Right forelimb (tissue), 1 donor: ENCODE data around the gene BLCAP.
A peak's percentile ranks its signal among the peaks of the same experiment; 100 is the strongest.
"Not testable (repeated sequence)": the region's sequence is repeated elsewhere in the genome, so short reads cannot be mapped to it uniquely, and the experiment has no call there.

Source experiments
- DNase-seq: peaks from one replicate; pipeline ENCODE4 v3.0.0-alpha.2; 2018

BLCAP gene, protein sequence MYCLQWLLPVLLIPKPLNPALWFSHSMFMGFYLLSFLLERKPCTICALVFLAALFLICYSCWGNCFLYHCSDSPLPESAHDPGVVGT

DNA sequence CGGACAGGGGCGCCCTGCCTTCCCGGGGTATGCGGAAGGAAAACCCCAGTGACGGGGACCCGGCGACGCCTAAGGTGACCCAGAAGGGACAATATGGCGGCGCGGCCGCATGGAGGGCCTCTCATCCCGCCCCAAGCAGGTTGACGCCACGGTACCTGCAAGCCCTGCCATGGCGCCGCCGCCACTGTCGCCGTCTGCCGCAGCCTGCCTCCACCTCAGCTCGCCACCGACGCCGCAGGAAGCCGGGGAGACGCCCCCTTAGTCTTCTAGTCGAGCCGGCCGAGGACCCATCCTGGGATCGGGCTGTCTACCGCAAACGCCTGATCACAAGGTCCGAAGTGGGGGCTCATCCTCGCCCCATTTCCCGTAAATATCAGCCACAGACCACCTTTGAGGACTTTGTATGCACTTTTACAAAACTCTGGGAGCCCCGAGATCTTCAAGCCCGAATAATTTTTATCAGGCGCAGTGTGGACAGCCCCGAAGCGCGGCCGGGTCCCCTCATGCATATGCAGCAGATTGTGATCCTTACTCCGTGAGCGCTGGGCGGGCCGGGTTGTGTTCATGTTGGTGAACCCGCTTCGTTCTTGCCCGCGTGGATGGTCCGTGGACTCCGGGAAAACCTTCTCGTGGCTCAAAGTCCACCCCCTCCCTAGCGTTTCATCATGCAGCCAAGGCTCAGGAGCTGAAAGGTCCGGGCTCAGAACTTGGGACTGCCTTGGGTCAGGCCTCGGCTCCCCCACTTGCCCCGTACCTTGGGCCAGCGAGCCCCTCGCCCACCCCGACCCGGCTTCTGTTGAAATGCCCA, at the start of gene BLCAP:
Gene BLCAP, minus strand, starts transcription at position 239 of the 808 bp plus-strand sequence. CDS start 8,702 bp downstream, outside the sequence.
- peak; percentile 96 for DNase-seq

DNA sequence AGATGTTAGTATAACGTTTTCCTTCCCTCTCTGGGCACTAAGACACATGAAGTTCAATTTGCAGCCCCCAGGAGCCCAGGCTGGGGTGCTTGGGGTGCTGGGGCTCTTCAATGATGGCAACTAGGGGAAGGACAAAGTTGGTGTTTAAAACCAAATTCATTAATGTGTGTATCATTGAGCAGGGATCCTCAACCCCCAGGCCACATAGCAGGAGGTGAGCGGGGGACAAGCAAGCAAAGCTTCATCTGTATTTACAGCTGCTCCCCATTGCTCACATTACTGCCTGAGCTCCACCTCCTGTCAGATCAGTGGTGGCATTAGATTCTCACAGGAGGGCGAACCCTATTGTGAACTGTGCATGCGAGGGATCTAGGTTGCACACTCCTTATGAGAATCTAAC, 49.8 kb upstream of the BLCAP start:
- DNase-seq: not testable (repeated sequence)

DNA sequence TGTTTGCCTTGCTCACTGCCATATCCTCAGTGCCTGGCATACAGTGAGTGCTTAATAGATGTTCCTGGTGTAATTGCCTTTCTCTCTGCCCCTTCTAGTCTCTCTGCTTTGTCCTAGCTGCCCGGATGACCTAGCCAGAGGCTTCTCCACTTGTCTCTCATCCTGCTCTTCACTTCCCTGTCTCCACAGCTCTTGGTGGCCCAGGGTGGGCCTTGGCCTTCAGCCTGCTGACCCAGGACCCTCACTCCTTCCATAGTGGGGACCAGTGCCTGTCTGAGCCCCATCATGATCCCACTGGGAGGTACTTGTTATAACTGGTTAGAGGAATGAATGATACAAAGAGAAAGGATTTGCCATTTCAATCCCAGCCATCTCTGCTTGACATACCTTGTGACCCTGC, 49.2 kb upstream of the BLCAP start:
- peak; percentile 2 for DNase-seq

DNA sequence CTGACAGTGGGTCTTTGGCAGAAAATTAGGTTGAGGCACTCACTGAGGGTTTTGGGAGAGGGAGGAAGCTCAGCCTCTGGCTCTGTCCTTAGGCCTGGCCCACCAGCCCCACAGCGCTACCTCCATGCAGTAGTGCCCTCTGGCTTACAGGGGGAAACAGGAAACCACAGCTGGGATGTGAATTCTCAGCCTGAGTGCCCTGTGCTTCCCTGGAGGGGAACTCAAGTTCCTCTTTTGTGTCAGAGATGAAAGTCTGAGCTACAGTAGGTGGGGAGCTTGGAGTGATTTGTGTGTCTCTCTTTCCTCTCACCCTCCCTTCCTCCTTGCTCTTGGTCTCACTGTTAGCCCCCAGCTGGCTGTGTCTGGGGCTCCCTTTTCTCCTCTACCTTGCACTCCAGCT, 48.2 kb upstream of the BLCAP start:
- peak; percentile 18 for DNase-seq

DNA sequence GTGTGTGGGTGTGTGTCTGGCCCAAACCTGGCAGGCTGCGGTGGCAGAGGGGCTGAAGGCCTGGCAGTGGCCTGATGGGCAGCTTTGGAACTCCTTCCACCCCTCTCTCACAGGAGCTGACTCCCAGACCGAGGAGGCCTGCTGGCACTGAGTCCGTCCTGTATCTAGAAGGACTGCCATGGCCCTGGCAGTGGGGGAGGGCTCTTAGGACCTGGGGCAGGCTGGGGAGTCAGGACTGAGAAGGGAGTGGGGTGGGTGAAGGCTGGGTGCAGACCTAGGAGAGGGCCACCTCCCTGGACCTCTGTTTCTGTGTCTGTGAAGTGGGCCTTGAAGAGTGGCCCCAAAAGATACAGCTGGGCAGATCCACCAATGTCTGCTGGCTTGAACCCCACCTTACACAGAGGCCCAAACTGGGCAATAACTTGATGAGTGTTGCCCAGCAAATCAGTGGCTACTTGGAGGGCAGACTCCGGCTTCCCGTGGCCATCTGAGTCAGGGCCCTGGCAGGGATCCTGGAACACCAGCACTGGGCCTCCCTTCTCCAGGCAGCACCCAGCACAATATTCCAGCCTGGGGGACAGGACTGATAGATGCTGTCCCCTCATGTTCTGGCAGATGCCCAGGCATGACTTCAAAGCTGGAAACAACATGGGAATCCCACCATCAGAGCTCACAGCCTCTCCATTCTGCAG, 46.7 kb upstream of the BLCAP start:
- peak; percentile 25 for DNase-seq

DNA sequence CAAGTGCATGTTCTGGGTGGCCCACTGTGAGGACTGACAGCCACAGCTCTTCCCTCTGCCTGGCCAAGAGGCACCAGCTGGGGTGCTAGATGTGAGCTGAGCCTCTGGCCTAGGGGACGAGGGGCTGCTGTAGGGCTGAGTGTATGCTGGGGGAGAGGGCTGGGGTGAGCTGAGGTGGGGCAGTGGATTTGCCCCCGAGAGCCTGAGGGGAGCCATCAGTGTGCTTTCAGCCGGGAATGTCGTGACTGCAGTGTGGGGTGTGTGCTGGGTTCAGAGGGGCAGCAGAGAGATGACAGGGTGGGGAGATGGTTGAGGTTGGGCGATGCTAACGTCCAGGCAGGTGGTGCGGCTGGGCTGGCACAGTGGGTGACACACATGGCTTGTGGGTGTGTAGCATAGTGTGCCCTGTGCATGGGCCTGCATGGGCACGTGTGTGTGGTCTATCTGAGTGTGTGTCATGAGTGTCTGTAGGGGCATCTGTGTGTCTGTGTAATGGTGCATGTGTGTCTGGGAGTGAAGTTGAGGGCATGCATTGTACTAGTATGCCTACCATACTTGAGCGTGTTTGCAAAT, 46.0 kb upstream of the BLCAP start:
- peak; percentile 31 for DNase-seq

DNA sequence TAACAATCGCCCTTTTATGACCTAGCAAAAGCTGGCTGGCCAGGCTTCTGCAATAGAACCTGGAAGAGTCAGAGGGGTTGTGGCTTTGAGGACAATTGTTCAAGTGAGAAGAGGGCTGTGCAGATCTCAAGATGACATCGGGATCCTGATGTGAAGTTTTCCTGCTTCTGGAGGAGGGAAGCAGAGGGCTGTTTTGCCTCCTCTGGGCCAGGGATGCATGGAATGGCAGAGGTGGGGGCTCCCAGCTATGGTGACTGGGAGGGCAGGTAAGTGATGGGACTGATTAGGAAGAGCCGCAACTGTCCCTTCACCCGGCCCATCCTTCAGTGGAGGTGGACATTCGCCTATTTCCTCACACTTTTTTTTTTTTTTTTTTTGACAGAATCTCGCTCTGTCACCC, 43.4 kb upstream of the BLCAP start:
- DNase-seq: peak; percentile 18

DNA sequence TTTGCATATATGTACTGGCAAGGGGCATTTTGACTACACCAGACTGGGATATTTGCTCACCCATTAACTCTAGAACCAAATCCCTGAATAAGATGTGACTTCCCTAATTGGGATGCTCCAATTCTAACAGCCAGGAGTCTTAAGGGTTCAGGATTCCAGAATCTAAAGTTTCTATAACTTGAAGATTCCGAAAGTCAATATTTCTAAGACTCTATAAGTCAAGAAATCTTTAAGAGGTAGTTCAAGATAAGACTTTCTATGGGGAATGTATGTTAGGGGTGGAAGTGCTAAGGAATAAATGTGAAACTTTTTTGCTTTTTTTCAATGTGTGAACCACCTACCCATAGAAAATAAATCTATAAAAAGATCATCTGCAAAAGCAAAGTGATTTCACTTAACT, 42.7 kb upstream of the BLCAP start:
- no peak for DNase-seq

DNA sequence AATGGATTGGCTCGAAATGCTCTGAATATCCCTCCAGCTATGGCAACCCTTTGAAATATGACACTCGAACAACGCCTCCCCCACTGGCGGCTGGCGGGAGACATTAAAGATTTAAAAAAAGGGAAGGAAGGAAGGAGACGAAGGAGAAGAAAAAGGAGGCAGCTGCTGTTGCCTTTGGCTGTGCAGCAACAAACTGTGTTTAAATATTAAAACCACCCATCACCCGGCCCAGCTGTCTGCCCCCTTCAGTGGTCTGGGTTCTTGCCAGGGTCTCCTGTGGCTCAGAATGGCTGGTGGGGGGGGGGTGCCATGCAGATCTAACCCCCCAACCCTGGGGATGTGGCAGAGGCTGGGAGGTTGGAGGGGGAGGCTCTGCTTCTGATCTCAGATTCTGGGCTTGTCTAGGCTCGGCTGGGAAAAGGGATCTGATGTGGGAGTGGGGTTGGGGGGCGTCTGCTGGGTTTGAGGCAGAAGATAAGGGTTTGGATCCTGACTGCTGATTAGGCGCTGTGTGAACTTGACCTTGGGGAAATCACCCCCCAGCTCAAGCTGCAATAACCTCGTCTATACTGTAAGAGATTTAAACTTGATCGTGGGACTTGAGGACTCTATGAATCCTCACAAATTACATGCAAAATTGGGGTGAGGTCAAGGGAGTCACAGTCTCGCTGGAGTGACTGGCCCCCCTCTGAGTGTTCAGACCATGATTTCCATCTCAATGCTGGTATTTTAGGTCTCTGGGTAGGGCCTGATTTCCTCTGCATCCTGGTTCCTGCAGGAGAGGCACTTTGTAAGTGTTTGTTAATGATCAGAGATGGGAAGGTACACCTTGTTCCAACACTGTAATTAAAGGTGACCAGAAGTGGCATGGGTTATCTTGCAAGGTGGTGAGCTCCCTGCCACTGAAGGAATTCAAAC, 40.3 kb upstream of the BLCAP start:
- peak; percentile 60 for DNase-seq

DNA sequence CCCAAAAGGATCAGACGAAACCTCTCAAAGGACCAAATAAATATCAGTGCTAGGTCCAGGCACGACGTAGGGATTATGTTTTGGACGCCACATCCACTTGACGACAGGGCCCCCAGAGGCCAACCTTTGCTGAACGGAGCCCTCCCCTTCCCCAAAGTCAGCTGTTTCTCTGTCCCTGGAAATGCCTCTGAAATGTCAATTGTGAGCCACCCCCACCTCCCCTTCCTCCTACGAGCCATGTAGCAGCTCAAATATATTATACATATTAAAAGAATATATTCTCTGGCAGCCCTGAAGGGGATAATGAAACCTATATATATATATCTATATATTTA, 39.6 kb upstream of the BLCAP start:
- peak; percentile 46 for DNase-seq

DNA sequence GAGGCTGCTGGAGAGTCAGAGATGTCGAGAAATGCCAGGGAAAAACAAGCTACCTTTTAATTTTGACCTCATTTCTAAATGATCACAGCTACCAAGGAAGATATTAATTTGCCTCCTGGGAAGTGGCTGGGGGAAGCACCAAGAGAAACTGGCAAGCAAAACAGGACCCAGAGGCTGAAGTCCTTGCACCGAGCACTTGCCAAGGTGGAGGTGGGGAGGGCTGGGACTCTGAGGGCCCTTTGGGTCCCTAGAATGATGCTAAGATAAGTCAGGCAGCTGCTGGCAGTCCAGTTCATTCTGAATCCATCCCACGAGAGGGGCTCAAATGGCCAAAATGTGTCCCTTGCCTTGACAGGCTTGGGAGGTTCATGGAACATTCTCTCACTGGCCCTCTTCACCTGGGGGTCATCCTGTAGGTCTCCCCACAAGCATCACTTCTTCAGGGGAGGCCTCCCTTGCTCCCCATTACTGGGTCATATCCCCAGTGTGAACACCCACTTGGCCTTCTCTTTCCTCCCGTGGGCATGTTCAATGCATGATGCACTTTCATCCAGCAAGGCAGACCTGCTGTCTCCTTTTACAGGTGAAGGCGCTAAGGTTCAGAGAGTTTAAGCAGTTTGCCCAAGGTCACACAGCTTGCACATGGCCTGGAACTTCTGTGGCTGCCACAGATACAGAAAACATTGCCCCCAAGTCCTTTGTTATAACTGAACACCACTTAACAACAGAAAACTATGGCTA, 39.1 kb upstream of the BLCAP start:
- DNase-seq: peak; percentile 20

DNA sequence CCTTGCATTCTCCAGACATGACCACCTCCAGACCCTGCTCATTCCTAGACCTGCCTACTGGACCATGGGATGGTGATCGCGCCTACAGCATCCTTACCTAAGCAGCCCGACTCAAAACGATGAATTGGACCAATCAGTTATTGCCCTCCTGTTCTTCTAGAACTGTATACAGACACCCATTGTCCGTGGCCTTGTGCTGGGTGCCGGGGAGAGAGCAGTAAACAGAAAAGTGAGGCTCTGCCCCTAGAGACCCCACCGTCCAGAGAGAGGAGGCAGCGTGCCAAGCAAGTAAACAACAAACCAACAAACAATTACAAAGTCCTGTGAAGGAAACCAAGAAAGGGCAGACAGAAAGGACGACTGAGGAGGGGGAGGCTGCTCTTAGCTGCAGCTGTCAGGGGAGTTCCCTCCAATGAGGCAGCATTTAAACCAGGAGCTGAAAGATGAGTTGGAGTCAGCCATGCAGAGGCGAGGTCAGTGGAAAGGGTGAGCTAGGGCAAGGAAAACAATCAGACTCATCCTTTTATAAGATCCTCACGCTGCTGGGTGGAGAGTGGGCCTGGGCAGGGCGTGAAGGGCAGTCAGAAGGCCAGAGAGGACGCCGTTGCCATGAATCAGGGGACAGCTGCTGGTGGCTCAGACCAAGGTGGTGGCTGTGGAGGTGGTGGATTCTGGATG, 37.6 kb upstream of the BLCAP start:
- peak; percentile 34 for DNase-seq

DNA sequence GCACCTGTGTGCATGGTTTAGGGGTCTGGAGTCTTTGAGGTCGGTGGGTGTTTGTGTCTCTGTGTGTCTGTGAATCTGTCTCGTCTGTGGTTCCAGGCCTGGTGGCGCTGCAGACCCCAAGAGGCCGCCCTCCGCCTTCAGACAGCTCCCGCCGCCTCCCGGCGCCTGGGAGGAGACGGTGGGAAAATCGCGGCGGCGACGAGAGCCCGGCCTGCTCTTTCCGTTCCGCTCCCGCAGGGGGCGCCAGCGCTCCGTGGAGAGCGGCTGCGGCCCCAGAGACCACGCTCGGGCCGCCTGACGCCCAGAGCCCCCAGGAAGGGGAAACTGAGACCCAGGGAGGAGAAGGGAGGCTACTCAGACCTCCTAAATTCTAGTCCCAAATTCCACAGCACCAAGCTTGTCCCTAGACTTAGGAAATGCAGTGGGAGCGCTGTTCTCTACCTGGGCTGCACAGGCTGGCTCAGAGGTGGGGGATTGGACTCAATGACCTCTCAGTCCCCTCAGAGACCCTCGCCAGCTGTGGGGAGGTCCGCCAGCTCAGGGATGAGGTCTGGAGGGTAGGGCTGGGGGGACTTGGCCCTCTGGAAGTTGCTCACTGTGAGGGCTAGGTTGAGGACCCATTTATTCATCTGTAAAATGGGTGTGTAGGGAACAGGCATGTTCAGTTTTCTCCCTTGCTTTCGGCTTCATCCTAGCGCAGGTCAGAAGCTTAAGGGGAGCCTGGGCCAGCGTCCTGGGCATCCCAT, 36.9 kb upstream of the BLCAP start:
- DNase-seq: peak; percentile 69

DNA sequence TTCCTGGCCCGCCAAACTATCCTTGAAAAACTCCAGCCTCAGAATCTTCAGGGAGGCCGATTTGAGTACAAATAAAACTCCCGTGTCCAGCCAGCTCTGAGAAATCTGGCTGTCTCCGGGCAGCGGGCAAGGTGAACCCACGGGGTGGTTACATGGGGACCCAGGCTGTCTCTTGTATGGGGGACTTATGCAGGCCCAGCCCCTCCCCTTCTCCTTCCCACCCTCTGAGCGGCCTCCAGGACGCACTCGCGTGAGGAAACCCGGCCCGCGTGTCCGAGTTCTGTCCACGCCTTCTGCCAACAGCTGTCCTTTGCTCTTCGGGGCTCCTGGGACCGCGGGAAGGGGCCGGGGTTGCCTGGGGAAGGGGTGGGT, 36.3 kb upstream of the BLCAP start:
- peak; percentile 44 for DNase-seq

DNA sequence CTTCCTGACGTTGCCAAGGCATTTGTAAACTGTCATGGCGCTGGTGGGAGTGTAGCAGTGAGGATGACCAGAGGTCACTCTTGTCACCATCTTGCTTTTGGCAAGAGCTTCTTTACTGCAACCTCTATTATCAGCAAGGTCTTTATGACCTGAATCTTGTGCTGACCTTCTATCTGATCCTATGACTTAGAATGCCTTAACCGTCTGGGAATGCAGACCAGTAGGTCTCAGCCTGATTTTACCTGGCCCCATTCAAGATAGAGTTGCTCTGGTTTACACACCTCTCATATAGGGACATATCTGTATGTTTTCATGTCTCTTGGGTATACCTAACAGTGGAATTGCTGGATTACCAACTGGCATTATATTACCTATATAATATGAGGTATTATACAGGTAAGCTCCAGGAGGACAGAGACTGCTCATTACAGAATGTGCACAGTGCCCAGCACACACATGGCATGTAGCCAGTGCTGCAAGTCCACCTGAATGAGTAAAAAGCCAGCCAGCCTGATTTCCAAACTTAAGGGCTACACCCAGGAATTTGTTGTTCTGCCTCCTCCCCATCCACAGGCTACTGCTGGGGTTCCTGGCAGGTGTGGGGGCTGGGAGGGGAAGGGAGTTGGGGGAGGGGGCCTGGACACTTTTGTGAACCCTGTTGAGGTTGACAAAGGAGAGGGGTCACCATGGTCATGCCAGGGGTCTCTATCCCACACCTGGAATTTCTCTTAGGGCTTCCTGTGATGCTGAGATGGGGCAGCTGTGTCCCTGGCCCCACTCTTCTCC, 35.2 kb upstream of the BLCAP start:
- DNase-seq: peak; percentile 9

DNA sequence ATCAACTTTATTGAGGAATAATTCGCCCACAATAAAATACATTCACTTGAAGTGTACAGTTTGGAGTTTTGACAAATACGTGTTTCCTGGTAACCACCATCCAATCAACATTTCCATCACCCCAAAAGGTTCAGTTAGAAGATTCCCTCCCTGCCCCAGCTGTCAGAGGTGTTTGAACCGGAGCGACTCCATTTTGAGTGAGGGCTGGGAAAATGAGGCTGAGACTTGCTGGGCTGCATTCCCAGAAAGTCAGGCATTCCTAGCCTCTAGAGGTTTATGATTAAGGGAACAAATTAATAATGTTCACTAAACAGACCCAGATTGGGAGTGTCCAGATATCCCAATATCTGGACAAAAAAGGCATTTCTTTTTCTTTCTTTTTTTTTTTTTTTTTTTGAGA, 33.0 kb upstream of the BLCAP start:
- DNase-seq: no peak

DNA sequence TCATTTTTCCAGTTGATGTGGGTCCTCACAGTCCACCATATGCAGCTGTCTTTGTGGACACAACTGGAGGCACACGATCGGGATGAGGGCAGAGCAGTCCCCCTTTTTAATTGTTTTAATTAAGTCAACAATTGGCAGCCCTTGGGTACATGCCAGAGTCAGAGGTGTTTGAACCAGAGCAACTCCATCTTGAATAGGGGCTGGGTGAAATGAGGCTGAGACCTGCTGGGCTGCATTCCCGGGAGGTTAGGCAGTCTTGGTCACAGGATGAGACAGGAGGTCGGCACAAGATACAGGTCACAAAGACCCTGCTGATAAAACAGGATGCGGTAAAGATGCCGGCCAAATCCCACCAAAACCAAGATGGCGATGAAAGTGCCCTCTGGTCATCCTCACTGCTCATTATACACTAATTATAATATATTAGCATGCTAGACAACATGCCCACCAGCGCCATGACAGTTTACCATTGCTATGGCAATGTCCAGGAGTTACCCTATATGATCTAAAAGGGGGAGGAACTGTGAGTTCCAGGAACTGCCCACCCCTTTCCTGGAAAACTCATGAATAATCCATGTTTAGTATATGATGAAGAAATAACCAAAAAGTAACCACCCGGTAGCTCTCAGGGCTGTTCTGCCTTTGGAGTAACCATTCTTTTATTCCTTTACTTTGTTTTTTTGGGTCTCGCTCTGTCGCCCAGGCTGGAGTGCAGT, 31.8 kb upstream of the BLCAP start:
- DNase-seq: no peak

DNA sequence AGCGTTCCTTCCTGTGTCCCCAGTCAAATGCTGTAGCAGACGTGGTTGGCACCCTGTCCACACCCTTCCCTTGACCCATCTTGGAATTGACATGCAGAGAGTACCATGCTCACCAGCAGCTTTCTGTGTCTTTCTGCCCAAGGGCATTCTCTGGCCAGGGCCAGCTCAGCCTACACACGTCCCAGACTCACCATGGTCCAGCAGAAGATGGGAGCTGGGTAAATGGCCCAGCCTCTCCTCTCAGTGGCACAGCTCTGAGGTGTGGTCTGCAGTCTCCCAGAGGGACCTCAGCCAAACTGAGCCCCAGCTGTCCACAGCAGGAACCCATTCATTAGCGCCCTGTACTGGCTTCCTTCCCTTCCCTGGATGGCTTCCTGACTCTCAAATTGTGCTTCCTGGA, 31.1 kb upstream of the BLCAP start:
- DNase-seq: no peak

DNA sequence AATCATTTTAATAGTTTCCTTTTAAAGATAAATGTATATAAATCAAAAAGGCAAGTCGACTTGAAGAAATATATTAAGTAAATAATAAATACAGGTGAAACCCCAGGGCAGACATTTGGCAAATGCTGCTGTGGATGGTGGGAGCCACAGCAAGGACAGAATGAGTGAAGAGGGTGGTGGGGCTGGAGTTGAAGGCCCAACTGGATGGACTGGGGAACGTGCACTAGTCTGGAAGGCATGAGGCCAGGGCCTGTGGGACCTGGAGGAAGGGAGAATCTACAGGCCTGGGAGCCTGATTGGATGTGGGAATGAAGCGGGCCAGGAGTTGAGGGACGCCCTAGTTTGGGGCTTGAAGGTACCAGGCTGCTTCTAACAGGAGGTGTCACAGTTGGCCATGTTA, 30.6 kb upstream of the BLCAP start:
- no peak for DNase-seq
